A673 (cell line): ENCODE results near the gene SEC22C.

Experiments
- CTCF ChIP-seq: fragments of 300-800, 200-600 bp; sonication (generic); conservative IDR thresholded peaks from 2 replicates; pipeline ENCODE4 v1.5.1; 2017; ENCODE audit warnings: low read depth, mild to moderate bottlenecking, antibody characterized with exemption, low read length, moderate library complexity, mixed read lengths
- EZH2 ChIP-seq: fragments of 200-600 bp; sonication (generic); IDR thresholded peaks from 2 replicates; pipeline ENCODE4 v1.6.1; 2017; ENCODE audit warnings: borderline replicate concordance, low read depth, mild to moderate bottlenecking, mixed read lengths, antibody characterized with exemption, low read length; ENCODE audit not compliant: poor library complexity, severe bottlenecking

- no peak for TF ChIP-seq CTCF
- TF ChIP-seq EZH2, result no peak
Measured at GRCh38 chr3:42510325-42510724, 71.4 kb downstream of the SEC22C start.
